NCI-H345 treated with DMSO at 0.1 percent for 48 hours (cell line): Measurements from ENCODE around the gene QPCTL.
"Not testable (repeated sequence)": the region's sequence is repeated elsewhere in the genome, so short reads cannot be mapped to it uniquely, and the experiment has no call there.

Experiments used
- DNase-seq: peaks from one replicate; lab custom pipeline; 2025; ENCODE audit not compliant: unreplicated experiment; lab: John Stamatoyannopoulos, UW

The QPCTL gene

DNA sequence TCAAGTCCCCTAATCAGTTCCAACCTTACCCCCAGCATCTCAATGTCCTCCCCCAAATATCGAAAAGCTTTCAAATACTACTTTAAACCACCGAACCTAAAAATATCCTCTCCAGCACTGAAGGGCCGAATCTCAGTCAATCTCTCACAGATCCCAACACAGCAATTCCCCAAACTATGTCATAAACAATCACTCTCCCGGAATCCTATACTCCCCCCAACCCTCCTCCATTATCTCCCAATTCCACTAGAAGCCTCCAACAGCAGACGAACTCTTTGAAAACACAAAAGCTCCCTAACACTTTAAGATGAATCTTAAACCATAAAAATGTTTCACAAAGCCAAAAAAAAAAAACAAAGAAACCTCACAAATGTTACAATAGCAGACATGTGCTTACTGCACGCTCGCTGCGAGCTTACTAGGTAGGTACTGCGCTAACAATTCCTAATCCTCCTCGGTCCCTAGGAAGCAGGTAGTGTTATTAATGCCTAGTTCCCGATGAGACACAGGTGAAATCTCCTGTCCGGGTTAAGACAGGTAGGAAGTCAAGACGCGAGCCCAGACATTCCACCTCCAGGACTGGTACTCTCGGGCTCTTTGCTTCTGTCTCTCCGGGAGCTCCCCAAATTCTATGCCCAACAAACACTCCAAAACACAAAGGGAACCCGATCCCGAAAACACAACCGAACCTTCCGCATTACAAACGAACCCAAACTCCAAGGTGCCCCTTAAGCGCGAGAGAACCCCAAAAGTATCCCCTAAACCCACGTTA lies 24.1 kb downstream of the QPCTL start:
- DNase-seq = no peak

DNA sequence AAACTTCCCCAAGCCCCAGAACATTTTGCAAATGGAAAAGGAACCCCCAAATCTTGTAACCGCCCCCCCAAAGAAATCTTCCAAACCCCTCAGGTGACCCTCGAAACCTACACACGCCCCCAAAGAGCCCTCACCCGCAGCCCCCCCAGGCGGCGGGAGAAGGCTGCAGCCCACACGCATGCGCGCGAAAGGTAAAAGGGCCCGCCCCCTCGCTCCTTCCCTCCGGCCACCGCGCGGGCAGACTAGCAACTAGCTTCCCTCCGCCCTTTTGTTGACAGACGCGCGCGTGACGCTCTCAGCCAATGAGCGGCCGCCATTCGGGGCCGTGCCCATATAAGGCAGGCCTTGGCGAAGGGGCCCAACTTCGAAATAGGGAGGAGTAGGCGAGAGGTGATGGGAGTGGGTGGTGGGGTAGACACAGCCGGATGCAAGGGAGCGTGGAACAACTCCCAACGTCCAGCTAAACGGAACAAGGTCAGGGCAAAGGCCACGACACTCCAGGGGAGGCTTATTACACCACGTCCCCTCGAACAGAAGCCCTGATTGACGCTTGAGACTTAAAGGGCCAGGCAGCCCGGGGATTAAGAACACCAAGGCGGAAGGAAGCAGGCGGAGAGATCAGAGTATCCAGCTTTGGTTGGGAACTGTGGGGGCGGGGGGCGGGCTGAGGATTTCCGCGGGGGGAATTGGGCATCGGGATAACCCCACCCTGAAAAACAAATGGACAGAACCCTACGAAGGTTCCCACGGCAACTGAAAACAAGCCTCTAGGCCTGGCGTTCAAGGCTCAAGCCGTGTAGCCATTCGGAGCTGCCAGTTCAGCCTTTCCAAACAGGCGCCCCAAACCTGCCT lies 24.9 kb downstream of the QPCTL start:
- DNase-seq = peak; percentile 84

DNA sequence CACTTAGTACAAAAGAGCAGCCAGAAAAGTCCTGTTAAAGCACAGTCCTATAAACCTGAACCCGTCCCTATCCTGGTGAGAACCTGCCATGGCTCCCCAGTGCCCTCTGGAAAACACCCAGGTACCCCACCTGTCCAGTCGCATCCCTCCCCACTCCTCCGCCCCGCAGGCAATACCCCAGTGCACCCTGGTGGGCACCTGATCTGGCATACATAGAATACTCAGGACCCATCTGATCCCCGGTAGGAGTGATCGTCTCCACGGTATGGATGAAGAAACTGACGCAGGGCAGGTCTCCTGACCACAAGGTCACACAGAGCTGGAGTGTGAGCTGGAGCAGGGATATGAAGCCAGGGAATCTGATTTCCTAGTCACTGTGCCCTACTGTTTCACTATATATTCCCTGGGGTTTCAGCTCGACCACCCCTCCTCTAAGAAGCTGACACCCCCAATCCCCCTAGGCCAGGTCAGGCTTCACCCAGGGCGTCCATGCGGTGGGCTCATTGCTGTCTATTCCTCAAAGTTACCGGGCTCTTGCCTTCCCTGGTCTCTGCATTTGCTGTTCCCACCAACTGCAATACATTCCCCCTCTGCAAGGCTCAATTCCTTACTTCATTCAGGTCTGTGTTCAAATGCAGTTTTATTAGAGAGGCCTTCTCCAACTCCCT lies 25.7 kb downstream of the QPCTL start:
- DNase-seq = no peak

DNA sequence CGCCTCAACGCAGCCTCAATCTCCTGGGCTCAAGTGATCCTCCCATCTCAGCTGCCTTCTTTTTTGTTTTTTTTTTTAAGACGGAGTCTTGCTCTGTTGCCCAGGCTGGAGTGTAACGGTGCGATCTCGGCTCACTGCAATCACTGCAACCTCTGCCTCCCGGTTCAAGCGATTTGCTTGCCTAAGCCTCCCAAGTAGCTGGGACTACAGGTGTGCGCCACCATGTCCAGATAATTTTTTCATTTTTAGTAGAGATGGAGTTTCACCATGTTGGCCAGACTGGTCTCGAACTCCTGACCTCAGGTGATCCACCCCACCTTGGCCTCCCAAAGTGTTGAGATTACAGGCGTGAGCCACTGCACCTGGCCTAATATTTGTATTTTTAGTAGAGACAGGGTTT lies 27.6 kb downstream of the QPCTL start:
- DNase-seq = not testable (repeated sequence)

DNA sequence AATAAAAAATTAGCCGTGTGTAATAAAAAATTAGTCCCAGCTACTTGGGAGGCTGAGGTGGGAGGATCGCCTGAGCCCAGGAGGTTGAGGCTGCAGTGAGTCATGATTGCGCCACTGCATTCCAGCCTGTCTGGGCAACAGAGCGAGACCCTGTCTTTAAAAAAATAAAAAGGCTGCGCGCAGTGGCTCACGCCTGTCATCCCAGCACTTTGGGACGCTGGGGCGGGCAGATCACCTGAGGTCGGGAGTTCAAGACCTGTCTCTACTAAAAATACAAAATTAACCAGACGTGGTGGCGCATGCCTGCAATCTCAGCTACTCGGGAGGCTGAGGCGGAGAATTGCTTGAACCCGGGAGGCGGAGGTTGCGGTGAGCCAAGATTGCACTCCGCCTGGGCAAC lies 36.2 kb downstream of the QPCTL start:
- DNase-seq = not testable (repeated sequence)

DNA sequence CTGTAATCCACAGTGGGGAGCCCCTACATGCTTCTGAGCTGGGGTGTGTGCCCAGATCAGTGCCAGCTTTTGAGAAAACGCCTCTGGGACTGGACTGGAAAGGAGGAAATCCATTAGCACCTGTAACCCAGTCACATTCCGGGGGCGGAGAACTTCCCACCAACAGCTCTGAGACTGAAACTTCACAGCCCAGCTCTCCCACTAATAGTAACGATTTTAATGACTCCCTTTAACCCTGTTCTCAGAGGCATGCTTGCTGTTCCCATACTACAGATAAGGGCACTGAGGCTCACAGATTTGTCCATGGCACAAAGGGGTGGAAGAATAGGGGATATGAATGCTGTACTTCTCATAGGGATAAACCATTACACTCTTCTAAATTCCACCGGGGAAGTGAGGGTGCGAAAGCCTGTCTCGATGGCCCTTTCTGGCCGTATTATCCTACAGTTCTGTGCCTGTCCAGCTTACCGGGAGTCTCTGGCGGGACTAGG lies 37.4 kb downstream of the QPCTL start:
- no peak for DNase-seq

DNA sequence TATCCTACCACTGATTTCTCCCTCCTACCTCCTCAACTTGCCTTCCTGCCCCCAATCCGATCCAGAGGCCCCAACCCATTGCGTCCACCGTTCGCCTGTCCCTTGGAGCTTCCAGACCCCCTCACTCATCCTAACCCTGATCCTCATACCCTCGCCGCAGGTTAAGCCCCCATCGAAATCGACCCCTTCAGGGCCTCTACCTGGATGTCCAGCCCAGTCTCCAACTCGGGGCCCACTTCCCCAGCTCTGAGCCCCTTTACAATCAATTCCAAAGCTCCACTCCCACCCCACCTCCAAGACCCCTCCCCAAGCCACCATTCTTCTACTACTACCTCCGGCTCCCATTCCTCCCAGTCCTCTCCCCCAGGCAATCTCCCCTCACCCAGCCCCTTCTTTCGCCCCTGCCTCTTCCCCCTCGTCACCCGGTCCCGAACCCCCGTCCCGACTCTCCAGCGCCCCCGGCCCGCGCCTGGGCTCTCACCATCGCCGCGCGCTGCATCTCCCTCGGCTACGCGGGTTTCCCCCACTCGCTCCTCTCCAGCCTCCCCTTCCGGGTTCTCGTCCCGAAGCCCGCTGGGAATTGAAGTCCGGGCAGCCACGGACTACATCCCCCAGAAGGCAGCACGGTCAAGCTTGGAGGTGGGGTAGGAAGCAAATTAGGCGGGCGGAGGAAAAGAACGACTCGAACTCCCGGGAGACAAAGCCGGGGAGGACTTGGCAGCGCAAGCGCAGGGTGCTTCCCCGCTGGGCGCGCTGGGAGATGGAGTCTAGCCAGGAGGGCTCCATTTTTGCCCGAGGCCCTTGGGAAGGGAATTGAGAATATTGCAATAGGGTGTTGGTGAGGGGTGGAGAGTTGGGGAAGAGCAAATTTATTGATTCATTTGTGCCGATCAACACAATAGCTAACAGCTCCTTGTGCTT lies 38.2 kb downstream of the QPCTL start, which contains the start of gene FBXO46:
Gene FBXO46 (minus strand): TSS at position 529 of the 921 bp plus-strand sequence. CDS start 17,401 bp downstream, outside the sequence.
- peak; percentile 92 for DNase-seq

DNA sequence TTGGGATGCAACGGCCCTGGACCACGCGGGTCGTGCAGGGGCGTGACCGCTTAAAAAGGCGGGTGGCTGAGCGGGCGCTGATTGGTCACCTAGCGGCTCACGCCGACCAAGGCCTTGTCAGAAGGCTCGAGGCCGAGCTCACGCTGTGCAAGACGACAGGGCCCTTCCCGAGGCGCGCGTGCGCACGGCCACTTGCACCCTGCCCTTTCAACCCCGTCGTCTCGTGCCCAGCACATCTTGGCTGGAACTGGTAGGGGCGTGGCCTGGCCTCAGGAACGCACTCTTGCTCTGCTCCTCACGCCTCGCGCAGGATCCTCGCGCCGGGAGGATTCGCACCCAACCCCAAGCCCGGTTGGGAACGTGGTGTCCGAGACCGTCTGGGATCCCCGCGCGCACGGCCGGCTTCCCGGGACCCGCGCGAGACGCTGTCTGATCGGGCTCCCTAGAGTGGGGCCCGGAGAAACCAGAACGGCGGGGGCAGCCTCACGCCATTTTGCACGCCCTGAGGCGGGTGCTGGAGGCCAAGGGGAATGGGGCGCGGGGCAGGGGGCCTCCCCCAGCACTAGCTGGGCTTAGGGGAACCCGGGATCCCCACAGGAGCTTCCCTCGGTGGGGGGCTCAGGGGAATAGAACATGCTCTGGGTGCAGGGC lies 40.8 kb downstream of the QPCTL start, which contains the start of gene MEIOSIN:
Gene MEIOSIN (plus strand): TSS at position 280 of the 651 bp plus-strand sequence. CDS start 1,938 bp downstream, outside the sequence.
- no peak for DNase-seq

DNA sequence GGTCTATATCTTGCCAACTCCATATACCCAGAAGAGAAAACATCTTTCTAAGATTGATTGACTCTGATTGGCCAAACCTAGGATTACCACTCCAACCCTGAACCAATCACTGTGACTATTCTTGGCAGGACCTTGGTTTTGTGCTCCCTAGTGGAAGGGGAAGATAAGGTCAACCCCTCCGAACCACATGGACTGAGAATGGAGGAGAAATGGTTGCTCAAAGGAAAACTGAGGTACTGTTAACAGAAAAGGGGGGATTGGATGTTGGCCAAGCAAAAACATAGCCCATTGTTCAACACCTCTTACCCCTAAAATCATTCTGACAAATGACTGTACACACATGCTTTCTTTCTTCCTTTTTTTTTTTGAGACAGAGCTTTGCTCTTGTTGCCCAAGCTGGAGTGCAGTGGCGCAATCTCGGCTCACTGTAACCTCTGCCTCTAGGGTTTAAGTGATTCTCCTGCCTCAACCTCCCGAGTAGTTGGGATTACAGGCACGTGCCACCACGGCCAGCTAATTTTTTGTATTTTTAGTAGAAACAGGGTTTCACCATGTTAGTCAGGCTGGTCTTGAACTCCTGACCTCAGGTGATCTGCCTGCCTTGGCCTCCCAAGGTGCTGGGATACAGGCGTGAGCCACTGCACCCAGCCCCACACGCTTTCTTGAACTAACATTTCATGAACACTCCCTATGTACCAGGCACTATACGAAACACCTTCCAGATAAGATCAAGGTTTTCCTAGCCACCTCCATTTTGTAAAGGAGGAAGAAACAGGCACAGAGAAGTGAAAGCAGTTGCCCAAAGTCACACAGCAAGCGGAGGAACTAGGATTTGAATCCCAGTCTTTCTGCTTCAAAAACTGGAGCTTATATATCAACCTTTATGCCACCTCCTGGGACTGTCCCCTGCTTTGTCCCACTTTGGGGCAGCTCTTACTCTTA lies 47.3 kb downstream of the QPCTL start:
- DNase-seq = no peak

DNA sequence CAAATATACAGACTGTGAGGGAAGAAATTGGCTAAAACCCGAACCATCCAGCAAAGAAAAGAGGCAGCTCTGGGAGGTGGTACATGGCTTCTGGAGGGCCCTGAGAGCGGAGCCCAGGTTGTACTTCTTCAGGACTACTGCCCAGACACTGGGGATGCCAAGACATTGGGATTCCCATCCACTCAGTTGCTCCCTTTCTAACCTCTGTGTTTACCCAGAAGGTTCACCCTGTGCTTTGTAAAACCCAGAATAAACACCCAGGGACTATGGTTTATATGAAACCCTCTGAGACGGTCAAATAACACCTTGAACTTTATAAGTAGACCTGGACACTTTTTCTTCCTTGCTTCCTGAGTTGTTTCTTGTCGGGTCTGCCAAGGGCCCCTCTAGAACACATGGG lies 50.5 kb downstream of the QPCTL start:
- DNase-seq = no peak

DNA sequence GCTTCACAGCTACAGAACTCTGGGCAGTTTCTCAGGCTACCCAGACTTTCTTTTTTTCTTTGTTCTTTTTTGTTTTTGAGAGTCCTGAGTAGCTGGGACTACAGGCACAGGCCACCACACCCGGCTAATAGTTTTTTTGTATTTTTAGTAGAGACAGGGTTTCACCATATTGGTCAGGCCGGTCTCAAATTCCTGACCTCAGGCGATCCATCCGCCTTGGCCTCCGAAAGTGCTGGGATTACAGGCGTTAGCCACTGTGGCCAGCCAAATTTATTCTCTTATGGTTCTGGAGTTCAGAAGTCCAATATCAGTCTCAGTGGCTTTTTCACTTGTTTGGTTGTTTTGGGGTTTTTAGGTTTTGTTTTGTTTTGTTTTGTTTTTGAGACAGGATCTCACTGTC lies 53.1 kb downstream of the QPCTL start:
- no peak for DNase-seq

DNA sequence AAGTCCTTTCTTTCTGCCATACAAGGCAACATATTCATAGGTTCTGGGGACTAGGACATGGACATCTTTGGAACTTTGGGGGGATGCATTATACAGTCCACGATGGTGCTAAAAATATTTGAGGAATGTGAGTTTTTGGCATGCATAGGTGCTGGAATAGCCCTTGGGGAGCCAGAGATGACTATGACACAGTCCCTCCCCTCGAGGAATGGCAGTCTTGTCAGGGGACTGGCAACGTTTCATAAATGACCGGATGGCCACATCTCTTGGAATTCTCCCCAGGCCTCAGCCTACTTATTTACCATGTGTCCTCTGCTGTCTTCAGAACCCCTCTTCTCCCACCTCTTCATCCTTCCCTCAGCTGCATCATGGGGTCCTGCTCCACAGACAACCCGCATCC lies 54.4 kb downstream of the QPCTL start:
- no peak for DNase-seq

DNA sequence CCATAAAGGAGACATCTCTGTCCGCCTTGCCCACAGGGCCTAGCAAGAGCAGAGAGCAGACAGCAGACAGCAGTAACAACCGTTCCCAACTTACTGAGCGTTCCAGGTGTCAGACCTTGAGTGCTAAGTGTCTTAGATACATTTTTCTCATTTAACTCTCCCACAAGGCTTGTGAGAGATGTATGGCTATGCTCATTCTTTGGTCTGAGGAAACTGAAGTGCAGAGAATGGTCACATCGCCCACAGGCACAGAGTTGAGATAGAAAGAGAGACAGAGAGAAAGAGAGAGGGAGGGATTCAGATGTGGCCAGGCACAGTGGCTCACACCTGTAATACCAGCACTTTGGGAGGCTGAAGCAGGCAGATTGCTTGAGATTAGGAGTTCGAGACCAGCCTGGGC lies 55.0 kb downstream of the QPCTL start:
- DNase-seq = no peak

DNA sequence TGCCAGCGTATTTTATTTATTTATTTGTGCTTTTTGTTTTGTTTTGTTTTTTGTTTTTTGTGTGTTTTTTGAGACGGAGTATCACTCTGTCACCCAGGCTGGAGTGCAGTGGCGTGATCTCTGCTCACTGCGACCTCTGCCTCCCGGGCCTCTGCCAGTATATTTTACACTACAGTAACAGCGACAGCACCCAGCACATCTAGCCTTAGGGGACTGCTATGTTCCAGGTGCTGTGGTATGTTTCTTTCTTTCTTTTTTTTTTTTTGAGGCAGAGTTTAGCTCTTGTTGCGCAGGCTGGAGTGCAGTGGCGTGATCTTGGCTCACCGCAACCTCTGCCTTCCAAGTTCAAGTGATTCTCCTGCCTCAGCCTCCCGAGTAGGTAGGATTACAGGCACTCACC lies 59.0 kb downstream of the QPCTL start:
- DNase-seq = not testable (repeated sequence)

DNA sequence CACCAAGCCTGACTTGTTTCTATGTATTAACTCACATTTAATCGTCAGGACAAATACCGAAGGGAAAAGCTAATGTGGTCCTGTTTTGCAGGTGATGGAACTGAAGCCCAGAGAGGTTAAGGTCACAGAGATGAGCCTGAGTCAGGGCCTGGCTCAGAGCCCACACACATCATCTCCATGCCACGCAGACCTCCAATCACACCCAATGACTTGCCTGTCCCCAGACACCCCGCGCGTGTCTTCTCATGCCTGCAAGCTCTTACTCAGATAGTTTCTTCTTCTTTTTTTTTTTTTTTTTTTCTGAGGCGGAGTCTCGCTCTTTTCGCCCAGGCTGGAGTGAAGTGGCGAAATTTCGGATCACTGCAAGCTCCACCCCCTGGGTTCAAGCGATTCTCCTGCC lies 60.2 kb downstream of the QPCTL start:
- no peak for DNase-seq

DNA sequence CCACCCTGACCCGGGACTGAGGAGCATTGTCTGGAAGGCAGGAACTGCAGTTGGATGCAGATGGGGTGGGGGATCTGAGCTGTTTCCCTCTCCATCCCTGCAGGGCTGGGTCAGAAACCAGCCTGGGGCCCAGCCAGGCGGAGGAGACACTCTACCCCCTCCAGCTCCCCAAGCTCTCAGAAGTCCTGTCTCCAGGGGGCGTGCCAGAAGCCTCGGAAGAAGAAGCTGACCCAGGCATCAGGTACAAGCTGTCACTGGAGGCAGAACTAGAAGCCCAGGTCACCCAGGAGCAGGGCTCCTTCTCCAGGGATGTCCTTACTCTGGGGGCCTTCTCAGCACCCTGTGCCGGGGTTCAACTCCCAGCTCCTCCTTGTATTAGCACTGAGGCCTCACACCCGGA lies 61.1 kb downstream of the QPCTL start:
- DNase-seq = no peak
